Epithelial cell of proximal tubule (primary cell): ENCODE results near the gene MLH3. TPM values are rescaled to one million over a fixed set of nuclear protein-coding genes. Genes with fewer than 3 reads are reported as not detected.
A peak's percentile ranks its signal among the peaks of the same experiment; 100 is the strongest.
"Not testable (repeated sequence)": the region's sequence is repeated elsewhere in the genome, so short reads cannot be mapped to it uniquely, and the experiment has no call there.

Experiments used
- DNase-seq: peaks from one replicate; pipeline ENCODE4 v3.0.0-alpha.2; 2011; ENCODE audit warnings: low read depth
- H3K4me3 ChIP-seq: 2 replicates; pipeline ENCODE4 v1.5.1; 2011; ENCODE audit warnings: low read depth, mild to moderate bottlenecking, low read length
- CTCF ChIP-seq: conservative IDR thresholded peaks from 2 replicates; pipeline ENCODE4 v1.5.1; 2012; ENCODE audit warnings: low read depth, mild to moderate bottlenecking, low read length
- total RNA-seq: library from RNA; depleted of rRNA; stranded (reverse); fragments of >200 nt; gene quantifications from 2 replicates; pipeline ENCODE4 v1.2.3, GENCODE V29; 2015

MLH3 gene
- total RNA-seq, 1 donor from 2014 or later = 10.3 TPM

- no peak overlapping the region for H3K4me3 ChIP-seq
- no peak for DNase-seq
- no peak for TF ChIP-seq CTCF
These were observed 50.0 kb downstream of the MLH3 start for GRCh38 chr14:75001261-75001660.

- not testable (repeated sequence) for H3K4me3 ChIP-seq, DNase-seq
These were observed 55.5 kb downstream of the MLH3 start for GRCh38 chr14:74995781-74996180.

GRCh38 chr14:74994182-74994581 is 57.1 kb downstream of the MLH3 start:
- H3K4me3 ChIP-seq, DNase-seq: not testable (repeated sequence)

- no peak for TF ChIP-seq CTCF
- no peak overlapping the region for H3K4me3 ChIP-seq
- DNase-seq = no peak
These were observed 62.3 kb downstream of the MLH3 start for GRCh38 chr14:74988993-74989392.

GRCh38 chr14:74988131-74988530 is 63.1 kb downstream of the MLH3 start:
- peak; percentile 57 for DNase-seq
- TF ChIP-seq CTCF = no peak
- H3K4me3 ChIP-seq = no peak overlapping the region

GRCh38 chr14:74985806-74986205 is 65.5 kb downstream of the MLH3 start:
- no peak for TF ChIP-seq CTCF
- no peak overlapping the region for H3K4me3 ChIP-seq
- DNase-seq = no peak

GRCh38 chr14:74985028-74985310 is 66.3 kb downstream of the MLH3 start:
- no peak overlapping the region for H3K4me3 ChIP-seq
- no peak for TF ChIP-seq CTCF
- no peak for DNase-seq

- no peak for TF ChIP-seq CTCF
- H3K4me3 ChIP-seq = no peak overlapping the region
- no peak for DNase-seq
These were observed 66.8 kb downstream of the MLH3 start for GRCh38 chr14:74984236-74985027.
